ENCODE data around the gene CWC25.
"Not testable (repeated sequence)": the region's sequence is repeated elsewhere in the genome, so short reads cannot be mapped to it uniquely, and the experiment has no call there.

The CWC25 gene

DNA sequence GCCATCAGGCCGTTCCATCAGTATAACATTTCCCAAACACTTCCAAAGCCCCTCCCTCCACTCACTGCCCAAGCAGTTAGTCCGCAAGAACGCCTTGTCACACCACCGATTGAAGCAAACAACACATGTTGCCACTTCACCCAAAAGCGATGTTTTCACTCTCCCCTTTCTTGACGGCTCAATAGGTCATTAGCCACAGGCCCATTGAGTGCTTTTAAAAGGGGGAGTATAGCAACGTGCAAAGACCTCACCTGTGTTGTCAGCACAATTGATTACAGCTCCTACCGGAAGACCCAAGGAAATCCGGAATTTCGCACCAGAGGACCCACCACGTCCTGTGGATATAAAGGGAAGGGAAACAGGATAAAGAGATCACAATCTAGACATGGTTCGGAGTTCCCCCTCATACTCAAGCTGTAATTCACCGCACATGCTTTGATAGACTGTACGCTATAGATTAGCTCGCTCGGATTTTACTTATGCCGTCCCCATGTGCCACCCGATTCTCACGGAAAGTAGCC, 27.7 kb upstream of the CWC25 start:
- DNase-seq: no peak

- no peak for DNase-seq
These were observed 26.3 kb upstream of the CWC25 start for GRCh38 chr17:38851434-38851833.

GRCh38 chr17:38850374-38850773, 25.3 kb upstream of the CWC25 start:
- DNase-seq: no peak

GRCh38 chr17:38848939-38849605, 24.0 kb upstream of the CWC25 start:
- DNase-seq: no peak

- DNase-seq: no peak
These were observed 23.4 kb upstream of the CWC25 start for GRCh38 chr17:38848557-38848891.

DNA sequence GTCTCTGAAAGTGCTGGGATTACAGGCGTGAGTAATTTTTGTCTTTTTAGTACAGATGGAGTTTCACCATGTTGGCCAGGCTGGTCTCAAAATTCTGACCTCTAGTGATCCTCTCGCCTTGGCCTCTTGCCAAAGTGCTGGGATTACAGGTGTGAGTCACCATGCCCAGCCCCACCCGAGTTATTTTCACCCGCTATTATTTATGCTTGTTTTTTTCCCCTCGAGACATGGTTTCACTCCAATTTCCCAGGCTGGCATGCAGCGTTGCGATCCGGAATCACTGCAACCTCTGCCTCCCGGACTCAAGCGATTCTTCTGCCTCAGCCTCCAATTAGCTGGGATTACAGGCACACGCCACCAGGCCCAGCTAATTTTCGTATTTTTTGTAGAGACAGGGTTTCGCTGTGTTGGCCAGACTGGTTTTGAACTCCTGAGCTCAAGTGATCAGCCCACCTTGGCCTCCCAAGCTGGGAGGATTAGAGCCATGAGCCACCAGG, 19.2 kb upstream of the CWC25 start:
- DNase-seq: no peak

GRCh38 chr17:38825762-38826247, 684 bp upstream of the CWC25 start:
- no peak for DNase-seq

GRCh38 chr17:38815576-38816193, 9.4 kb downstream of the CWC25 start:
- no peak for DNase-seq

GRCh38 chr17:38809828-38810227, 15.3 kb downstream of the CWC25 start:
- no peak for DNase-seq

GRCh38 chr17:38800237-38800760, 24.8 kb downstream of the CWC25 start:
- peak; percentile 53 for DNase-seq

DNA sequence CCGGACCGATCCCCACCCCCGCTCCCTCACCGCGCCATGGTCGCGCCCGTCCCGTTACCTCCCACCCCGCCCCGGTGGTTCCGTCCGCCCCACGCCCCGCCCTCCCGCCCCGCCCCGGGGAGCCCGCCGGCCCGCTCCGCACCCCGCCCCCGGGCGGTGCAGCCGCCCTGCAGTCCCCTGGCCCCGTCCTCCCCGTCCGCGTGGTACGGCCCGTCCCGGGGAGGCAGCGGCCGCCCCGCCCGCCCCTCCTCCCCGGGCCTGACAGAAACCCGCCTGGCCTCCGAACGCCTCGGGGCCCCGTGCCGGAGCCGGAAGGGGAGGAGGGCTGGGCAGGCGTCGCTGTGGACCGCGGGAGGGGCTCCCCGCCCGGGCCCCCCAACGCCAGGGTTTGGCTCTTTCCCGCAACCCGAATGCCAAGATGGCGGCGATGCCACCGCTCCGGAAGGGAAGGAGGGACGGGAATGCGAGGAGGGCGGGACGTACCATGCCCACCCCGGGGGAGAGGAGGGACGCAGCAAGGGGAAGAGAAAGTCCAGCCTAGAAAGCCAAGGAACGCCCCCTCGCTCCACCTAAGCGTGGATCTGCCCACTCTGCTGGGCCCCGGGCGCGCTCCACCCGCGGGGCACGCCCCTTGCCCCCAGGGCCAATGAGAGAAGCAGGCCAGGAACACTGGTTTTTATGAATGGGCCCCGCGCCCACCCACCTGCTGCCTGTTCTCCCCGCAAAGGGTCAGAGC, 25.5 kb downstream of the CWC25 start, which contains the start of gene PIP4K2B:
TSS of gene PIP4K2B (minus strand) at position 56 of the 736 bp plus-strand sequence. CDS start 132 bp downstream, outside the sequence.
- peak; percentile 96 for DNase-seq

DNA sequence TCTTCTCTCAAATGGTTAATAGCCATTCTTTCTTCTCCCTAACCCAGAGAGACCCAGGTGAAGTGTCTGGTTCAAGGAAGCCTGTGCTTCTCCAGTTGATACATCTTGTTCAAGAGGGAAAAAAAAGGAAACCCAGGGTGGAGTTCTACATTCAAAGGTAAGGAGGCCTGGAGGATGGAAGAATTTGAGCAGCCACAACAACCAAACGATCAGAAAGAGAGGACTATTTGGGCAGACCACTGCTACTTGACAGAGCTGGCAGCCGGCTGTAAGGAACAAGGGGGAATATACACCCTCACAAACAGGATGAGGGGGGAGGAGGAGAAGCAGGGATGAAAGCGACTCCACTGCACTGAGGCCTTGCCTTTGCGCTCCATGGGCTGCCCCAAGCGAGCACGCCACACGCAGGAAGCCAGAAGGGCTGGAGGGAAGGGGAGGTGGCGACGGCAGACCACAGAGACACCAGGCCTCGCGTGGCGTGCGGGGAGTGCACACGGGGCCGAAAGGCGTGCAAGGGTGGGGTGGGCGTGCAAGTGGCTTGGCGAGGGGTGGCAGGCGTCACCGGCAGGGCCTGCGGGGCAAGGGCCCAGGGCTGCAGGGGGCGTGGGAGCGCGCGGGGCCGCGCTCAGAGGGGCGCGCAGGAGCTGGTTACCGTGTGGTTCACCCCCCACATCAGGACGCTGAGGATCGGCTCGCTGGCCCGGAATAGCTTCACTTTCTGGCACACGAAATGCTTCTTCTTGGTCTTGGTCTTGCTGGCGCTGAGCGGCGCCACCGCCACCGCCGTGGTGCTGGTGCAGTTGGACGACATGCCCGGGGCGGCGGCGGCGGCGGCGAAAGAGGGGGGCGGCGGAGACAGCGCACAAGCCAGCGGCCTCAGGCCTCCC, 26.3 kb downstream of the CWC25 start:
- peak; percentile 5 for DNase-seq

DNA sequence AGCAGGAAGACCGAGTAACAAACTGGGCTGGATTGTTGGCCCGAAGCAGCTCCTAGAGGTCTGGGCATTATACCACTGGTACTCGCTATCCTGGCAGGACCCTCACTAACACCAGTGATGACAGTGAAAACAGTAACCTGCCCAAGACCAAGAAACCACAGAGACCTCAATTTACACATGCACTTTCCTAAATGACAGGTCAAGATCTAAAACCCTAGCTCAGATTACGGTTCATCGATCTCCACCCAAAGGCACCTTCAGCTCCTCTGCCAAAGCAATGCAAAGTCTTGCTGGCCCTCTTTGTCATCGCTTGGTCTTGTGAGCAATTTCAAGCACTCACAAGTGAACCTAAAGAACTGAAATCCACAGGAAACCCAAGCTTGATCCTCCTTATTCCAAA, 27.3 kb downstream of the CWC25 start:
- no peak for DNase-seq

GRCh38 chr17:38797158-38797490, 28.0 kb downstream of the CWC25 start:
- DNase-seq: no peak

DNA sequence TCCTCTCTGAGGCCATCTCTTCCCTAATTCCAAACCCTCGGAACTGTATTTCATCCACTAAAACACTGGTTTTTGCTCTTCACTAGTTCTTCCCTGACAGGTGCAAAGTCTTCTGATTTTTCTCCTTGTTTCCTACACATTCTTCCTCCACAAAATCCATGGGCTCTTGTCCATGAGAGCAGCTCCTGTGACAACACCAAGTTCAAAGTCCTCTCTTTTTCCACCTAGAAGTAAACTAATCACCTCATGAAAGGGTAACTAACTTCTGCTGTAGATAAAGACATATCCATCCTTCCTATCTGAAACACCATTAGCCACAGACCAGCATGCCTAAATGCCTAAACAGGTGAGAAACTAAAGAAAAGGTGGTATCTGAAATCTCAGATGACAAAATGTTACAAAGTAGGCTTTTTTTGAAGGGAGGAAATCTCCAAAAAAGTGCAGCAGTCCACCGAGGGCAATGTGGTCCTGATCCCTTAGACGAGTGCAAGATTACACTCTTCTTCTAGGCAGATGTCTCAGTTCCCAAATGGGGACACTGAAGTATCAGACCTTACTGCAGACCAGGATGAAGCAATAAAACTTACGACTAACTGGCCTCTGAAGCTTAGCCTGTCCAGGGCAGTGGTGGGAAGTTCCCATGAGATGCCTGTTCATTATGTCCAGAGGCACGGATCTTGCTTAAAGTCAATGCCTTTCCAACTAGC, 28.5 kb downstream of the CWC25 start:
- DNase-seq: no peak

- no peak for DNase-seq
These were observed 30.9 kb downstream of the CWC25 start for GRCh38 chr17:38794221-38794620.

GRCh38 chr17:38791162-38791561, 34.0 kb downstream of the CWC25 start:
- no peak for DNase-seq

- DNase-seq: not testable (repeated sequence)
These were observed 34.9 kb downstream of the CWC25 start for GRCh38 chr17:38790148-38790707.

DNA sequence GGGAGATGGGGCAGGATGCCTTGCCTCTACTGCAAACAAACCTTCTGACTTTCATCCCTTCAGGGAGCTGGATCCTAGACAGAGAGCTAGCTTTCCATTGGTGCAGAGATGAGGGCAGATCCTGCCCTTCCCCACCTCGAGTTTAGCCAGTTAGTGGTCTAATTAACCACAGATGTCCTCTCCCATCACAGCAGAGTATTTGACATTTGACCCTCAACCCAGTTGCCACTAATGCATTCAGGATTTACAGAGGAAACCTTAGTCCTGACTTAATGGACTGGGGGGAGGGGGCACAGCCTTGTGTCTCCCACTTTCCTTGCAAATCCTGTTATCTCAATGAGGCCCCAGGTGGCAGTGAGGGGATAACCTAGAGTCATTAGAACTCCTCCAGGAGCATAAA, 35.9 kb downstream of the CWC25 start:
- DNase-seq: no peak

- DNase-seq: not testable (repeated sequence)
These were observed 37.1 kb downstream of the CWC25 start for GRCh38 chr17:38787999-38788398.

- DNase-seq: no peak
These were observed 38.7 kb downstream of the CWC25 start for GRCh38 chr17:38786372-38786771.

Measured in NCI-H510A treated with DMSO at 0.1 percent for 48 hours (cell line).